PC-3 (cell line): ENCODE measurements around the gene LRRC45. TPM values are rescaled to one million over a fixed set of nuclear protein-coding genes. Genes with fewer than 3 reads are reported as not detected.
A peak's percentile ranks its signal among the peaks of the same experiment; 100 is the strongest.

Experiments
- ATAC-seq: fragments of 200-7000 bp; cut with Tn5 transposase; 2 replicates; pipeline ENCODE4 v1.9.1; 2020; ENCODE audit warnings: mild to moderate bottlenecking, moderate library complexity
- BruUV-seq: library from RNA; stranded (reverse); fragments of 400-500 nt; replicated peaks from 2 replicates; lab custom pipeline; 2021; lab: Mats Ljungman, UMichigan
- CTCF ChIA-PET: fragments of 300-600 bp; sonication (Branson Sonifier 250); formaldehyde crosslinking; loops from one replicate; lab custom pipeline; 2022; ENCODE audit warnings: antibody characterized with exemption; lab: Charles Lee
- POLR2A ChIA-PET: fragments of 300-600 bp; sonication (Branson Sonifier 250); formaldehyde crosslinking; loops from one replicate; lab custom pipeline; 2022; ENCODE audit warnings: antibody characterized with exemption; ENCODE audit not compliant: unreplicated experiment; lab: Charles Lee
- DNase-seq: peaks from one replicate; pipeline ENCODE4 v3.0.0-alpha.2; 2015
- H2AFZ ChIP-seq: fragments of 300-600 bp; sonication (generic); 2 replicates; pipeline ENCODE4 v1.6.0; 2016; ENCODE audit warnings: antibody characterized with exemption, low read length
- H3F3A ChIP-seq: fragments of 300-600 bp; sonication (generic); one replicate; pipeline ENCODE4 v1.6.0; 2017; ENCODE audit warnings: antibody characterized with exemption, low read length, control low read depth, mild to moderate bottlenecking; ENCODE audit not compliant: unreplicated experiment
- H3K27ac ChIP-seq: fragments of 300-600 bp; sonication (generic); 2 replicates; pipeline ENCODE4 v1.5.1; 2016; ENCODE audit warnings: mild to moderate bottlenecking, low read length
- H3K27me3 ChIP-seq: fragments of 300-600 bp; sonication (generic); 2 replicates; pipeline ENCODE4 v1.6.1; 2016; ENCODE audit warnings: low read length, mixed read lengths
- H3K36me3 ChIP-seq: fragments of 300-600 bp; sonication (generic); 2 replicates; pipeline ENCODE4 v1.6.1; 2016; ENCODE audit warnings: low read depth, mixed run types, low read length, mixed read lengths
- H3K4me1 ChIP-seq: fragments of 300-600 bp; sonication (generic); 2 replicates; pipeline ENCODE4 v1.5.1; 2016; ENCODE audit warnings: low read length; ENCODE audit not compliant: insufficient read depth
- H3K4me2 ChIP-seq: fragments of 300-600 bp; sonication (generic); 2 replicates; pipeline ENCODE4 v1.6.0; 2016; ENCODE audit warnings: low read length
- H3K4me3 ChIP-seq: fragments of 300-600 bp; sonication (generic); 2 replicates; pipeline ENCODE4 v1.5.1; 2016; ENCODE audit warnings: mild to moderate bottlenecking, low read length, mixed read lengths
- H3K79me2 ChIP-seq: fragments of 300-600 bp; sonication (generic); 2 replicates; pipeline ENCODE4 v1.6.1; 2017; ENCODE audit warnings: low read length, mixed read lengths
- H3K9ac ChIP-seq: fragments of 300-600 bp; sonication (generic); 2 replicates; pipeline ENCODE4 v1.6.0; 2016; ENCODE audit warnings: mild to moderate bottlenecking, low read length
- H3K9me2 ChIP-seq: fragments of 300-600 bp; sonication (generic); replicated peaks from 2 replicates; pipeline ENCODE4 v1.6.1; 2016; ENCODE audit warnings: mixed run types, low read length, mixed read lengths
- H3K9me3 ChIP-seq: fragments of 300-600 bp; sonication (generic); 2 replicates; pipeline ENCODE4 v1.6.1; 2016; ENCODE audit warnings: low read length, mixed read lengths
- H4K20me1 ChIP-seq: fragments of 300-600 bp; sonication (generic); 2 replicates; pipeline ENCODE4 v1.6.1; 2016; ENCODE audit warnings: low read length, mixed read lengths
- CTCF ChIP-seq: fragments of 300-600 bp; sonication (generic); conservative IDR thresholded peaks from 2 replicates; pipeline ENCODE4 v1.5.1; 2017; ENCODE audit warnings: antibody characterized with exemption, low read depth, mild to moderate bottlenecking, low read length
- EZH2 ChIP-seq: fragments of 300-600 bp; sonication (generic); IDR thresholded peaks from one replicate; pipeline ENCODE4 v1.6.1; 2017; ENCODE audit warnings: antibody characterized with exemption, mild to moderate bottlenecking, low read length; ENCODE audit not compliant: unreplicated experiment
- EZH2phosphoT487 ChIP-seq: fragments of 300-600 bp; sonication (generic); IDR thresholded peaks from 2 replicates; pipeline ENCODE4 v1.6.1; 2018; ENCODE audit warnings: mild to moderate bottlenecking, antibody characterized with exemption, low read length, borderline replicate concordance
- intact Hi-C: fragments of 100-400 bp; cut with micrococcal nuclease; formaldehyde crosslinking; loops from 2 replicates; pipeline ENCODE4 v1.9.0; 2023
- total RNA-seq: library from RNA; depleted of rRNA; stranded (reverse); fragments of >200 nt; gene quantifications from 2 replicates; pipeline ENCODE4 v1.2.3, GENCODE V29; 2014

LRRC45 gene
- total RNA-seq, 1 experiment from 2014 or later = 71.5 TPM

GRCh38 chr17:82021900-82022309 is 1.2 kb upstream of the LRRC45 start:
- TF ChIP-seq CTCF = no peak
- TF ChIP-seq EZH2phosphoT487 = no peak
- TF ChIP-seq EZH2 = no peak
- intact Hi-C loops = loop anchor here (1.0 kb wide), 1 partner anchor 63 kb away; no protein-coding TSS in a partner anchor
- Histone ChIP-seq H3K9ac (peak overlapping the region; percentile 98), H2AFZ (peak overlapping the region; percentile 80; the same call in 1 of the 2 replicates), H3K4me3 (peak overlapping the region; percentile 100), H3K4me1 (peaks cover 21% of the 10 kb centered on the region; the same call in 1 of the 2 replicates), H3K27me3 (no peaks in the 10 kb centered on the region), H3K36me3 (no peaks in the 10 kb centered on the region; the same call in 1 of the 2 replicates), H4K20me1 (peaks cover 7% of the 10 kb centered on the region; the same call in 1 of the 2 replicates), H3K79me2 (peaks cover 43% of the 10 kb centered on the region), H3F3A (no peaks in the 10 kb centered on the region), H3K4me2 (peak overlapping the region; percentile 99), H3K27ac (peak overlapping the region; percentile 57), H3K9me3 (no peaks in the 10 kb centered on the region), H3K9me2 (no peaks in the 10 kb centered on the region)
- DNase-seq (no peak), ATAC-seq (no peak)
- no TSS peak for BruUV-seq
- ChIA-PET CTCF (interaction anchor here (1.0 to 4.8 kb wide), 3 partner anchors 18 to 62 kb away, joined by 6 to 40 read pairs (median 7); no protein-coding TSS in a partner anchor), POLR2A (no interaction called here)

GRCh38 chr17:82022310-82022980 is 660 bp upstream of the LRRC45 start, which contains the start of gene CENPX:
Gene CENPX, minus strand, starts transcription at chr17:82022878. Its CDS starts 17 bp downstream, at chr17:82022861.
- BruUV-seq = TSS peak; percentile 45
- TF ChIP-seq EZH2phosphoT487 (no peak), EZH2 (no peak), CTCF (no peak)

More at GRCh38 chr17:82022310-82022980, 660 bp upstream of the LRRC45 start, which contains the start of gene CENPX:
- Histone ChIP-seq H3K4me3 (peak within 1 kb of the TSS; percentile 100), H2AFZ (peak within 1 kb of the TSS; percentile 80), H3K27me3 (no peaks in the 10 kb centered on the region), H3K79me2 (peaks cover 43% of the 10 kb centered on the region), H3K36me3 (no peaks in the 10 kb centered on the region; the same call in 1 of the 2 replicates), H3K4me2 (peak within 1 kb of the TSS; percentile 99), H4K20me1 (peaks cover 7% of the 10 kb centered on the region; the same call in 1 of the 2 replicates), H3K9me3 (no peaks in the 10 kb centered on the region), H3K27ac (peak within 1 kb of the TSS; percentile 57), H3F3A (no peaks in the 10 kb centered on the region), H3K9ac (peak within 1 kb of the TSS; percentile 98), H3K4me1 (peaks cover 21% of the 10 kb centered on the region; the same call in 1 of the 2 replicates), H3K9me2 (no peaks in the 10 kb centered on the region)
- POLR2A ChIA-PET = interaction anchor here (0.7 kb wide), 1 partner anchor 23 kb away, joined by 3 read pairs; no protein-coding TSS in a partner anchor
- DNase-seq = no peak
- CTCF ChIA-PET = interaction anchor here (0.6 to 4.8 kb wide), 8 partner anchors 15 to 315 kb away, joined by 4 to 40 read pairs (median 6); partner anchors contain the start of gene DCXR
- intact Hi-C loops = no loop called here
- no peak; the same call in 1 of the 2 replicates for ATAC-seq
